ENCODE results near the gene UBE2D3.
"Not testable (repeated sequence)": the region's sequence is repeated elsewhere in the genome, so short reads cannot be mapped to it uniquely, and the experiment has no call there.

Gene UBE2D3

DNA sequence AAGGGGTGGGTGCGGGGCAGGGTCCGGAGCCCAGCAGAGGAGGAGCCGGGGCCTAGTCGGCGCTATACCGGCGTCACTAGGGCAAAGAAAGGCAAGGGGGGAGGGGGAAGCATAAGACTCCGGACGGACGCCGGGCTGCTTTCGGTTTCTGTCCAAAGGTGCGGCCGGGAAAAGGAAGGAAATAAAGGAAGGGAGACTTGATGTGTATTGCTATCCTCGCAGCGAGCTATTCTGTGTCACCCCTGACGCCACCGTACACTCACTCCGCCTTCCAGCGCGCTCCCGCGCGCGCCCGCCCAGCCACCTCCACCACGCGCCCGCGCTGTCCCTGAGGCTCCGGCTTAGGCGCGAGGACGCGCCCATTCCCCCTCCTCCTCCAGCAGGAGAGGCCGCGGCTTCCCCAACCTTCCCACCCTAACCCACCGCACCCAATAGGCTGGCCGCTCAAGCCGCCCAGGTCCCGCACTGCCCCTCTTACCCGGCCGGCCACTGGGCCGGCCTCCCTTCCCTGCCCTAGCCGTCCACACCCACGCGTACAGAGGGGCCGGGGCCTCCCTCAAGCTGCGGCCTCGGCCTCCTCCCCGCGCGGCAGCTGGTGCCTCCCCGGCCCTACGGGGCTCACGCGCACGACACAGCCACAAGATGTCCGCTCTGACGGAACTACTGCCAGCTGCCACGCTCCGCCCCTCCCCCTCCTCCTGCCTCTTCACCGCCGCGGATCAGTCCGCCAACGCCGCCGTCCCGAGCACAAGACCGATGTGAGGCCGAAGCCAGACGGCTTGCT is at the start of gene UBE2D3:
TSS of gene UBE2D3 (minus strand) at position 662 of the 784 bp plus-strand sequence. CDS start 1,043 bp downstream, outside the sequence.
- DNase-seq, result peak; percentile 67

GRCh38 chr4:102871772-102872171 is 44.4 kb upstream of the UBE2D3 start:
- DNase-seq, result no peak

- DNase-seq, result no peak
Observed at GRCh38 chr4:102869569-102870197, 42.3 kb upstream of the UBE2D3 start.

- DNase-seq, result peak; percentile 68
Observed at GRCh38 chr4:102868781-102869568, 41.6 kb upstream of the UBE2D3 start, which contains the start of gene CISD2. Gene CISD2, plus strand, starts transcription at chr4:102868992. Its CDS starts 93 bp downstream, at chr4:102869085.

DNA sequence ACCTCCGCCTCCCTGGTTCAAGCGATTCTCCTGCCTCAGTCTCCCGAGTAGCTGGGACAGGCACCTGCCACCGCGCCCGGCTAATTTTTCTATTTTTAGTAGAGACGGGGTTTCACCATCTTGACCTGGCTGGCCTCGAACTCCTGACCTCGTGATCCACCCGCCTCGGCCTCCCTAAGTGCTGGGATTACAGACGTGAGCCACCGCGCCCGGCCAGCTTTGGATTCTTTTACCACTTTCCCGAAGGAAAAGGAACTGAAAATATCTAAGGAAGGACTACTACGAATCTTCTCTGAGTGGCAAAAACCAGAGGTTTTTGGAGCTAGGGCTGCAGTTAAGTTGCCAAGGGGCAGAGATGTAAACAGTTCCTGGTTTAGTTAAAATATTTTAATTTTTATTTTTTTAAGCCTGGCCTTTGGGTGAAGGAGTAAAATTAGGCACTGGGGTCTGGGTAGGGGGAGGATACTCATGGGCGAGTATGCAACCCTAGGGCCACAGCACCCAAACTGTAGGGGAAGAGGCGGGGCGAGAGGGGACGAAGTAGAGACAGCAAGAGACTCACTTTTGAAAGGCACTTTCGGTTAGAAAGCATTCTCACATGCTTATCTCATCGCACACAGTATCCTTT is 40.9 kb upstream of the UBE2D3 start:
- DNase-seq, result no peak

DNA sequence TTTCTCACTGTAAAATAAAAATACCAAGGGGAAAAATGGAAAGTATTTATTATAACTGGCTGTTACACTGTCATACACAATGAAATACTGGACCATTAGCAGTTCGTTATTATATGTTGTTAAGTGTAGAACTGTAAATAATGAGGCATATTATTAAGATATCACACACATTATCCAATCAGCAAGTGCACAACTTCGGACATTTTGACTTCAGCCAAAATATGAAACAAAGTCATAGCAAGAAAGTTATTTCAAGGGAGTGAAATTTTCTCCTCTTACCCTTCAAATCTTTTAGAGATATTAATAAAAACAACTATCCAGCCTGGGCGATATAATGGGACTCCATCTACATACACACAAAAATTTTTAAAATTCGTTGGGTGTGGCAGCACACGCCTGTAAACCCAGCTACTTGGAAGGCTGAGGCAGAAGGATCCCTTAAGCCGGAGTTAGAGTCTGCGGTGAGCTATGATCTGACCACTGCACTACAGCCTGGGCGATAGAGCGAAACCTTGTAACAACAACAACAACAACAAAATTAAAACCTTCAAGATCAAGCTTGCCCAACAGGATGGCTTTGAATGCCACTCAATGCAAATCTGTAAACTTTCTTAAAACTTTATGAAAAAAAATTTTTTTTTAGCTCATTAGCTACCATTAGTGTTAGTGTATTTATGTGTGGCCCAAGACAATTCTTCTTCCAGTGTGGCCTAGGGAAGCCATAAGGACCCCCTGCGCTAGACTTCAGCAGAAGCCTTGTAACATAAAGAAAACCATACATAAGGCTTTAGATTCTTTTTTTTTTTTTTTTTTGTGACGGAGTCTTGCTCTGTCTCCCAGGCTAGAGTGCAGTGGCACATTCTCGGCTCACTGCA is 40.2 kb upstream of the UBE2D3 start:
- DNase-seq, result no peak

DNA sequence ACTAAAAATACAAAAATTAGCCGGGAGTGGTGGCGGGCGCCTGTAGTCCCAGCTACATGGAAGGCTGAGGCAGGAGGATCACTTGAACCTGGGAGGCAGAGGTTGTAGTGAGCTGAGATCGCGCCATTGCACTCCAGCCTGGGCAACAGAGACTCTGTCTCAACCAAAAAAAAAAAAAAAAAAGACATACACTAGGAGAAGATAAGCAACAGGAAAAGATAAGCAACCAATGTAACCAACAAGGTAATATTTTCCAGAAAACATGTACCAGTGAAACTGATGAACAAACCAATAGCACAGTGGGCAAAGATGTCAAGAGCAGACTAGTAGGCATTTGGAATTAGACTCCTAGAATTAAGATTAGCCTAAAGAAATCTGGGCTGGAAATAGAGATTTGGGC is 38.0 kb upstream of the UBE2D3 start:
- not testable (repeated sequence) for DNase-seq

GRCh38 chr4:102862747-102863146 is 35.4 kb upstream of the UBE2D3 start:
- no peak for DNase-seq

DNA sequence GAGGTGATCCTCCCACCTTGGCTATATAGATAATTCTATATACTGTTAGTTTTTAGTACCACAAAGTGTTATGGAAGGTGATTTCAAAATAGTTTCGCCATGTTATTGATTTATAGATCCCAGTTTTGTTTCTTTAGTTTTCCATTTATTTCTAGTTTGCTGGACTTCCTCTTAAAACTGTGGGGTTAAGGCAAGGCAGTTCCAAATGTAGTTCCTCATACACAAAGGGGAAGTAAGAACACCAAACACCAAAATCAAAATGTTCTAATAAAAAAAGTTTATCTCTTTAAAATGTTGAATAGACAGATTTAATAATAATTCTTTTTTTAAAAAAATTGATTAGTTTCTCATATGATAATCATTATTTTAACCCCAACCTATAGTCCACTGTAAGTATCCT is 34.7 kb upstream of the UBE2D3 start:
- no peak for DNase-seq

GRCh38 chr4:102860611-102861324 is 33.4 kb upstream of the UBE2D3 start:
- DNase-seq, result no peak

DNA sequence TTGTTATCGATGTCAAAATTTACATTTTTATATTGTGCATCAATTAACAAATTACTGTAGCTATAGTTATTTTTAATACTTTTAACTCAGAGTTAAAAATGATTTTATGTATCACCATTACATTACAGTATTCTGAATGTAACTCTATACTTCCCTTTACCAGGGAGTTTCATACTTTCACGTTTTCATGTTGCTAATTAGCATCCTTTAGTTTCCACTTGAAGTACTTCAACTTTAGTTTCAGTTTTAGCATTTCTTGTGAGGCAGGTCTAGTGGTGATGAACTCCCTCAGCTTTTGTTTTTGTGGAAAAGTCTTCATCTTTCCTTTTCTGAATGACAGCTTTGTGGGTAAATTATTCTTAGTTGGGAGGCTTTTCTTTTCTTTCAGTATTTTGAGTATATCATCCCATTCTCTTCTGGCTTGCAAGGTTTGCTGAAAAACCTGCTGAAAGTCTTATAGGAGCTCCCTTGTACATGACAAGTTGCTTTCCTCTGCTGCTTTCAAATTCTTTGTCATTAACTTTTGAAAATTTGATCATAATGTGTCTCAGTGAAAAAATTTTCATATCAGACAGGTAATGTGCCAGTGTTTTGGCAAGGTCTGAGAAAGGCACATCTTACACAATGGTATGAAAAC is 31.6 kb upstream of the UBE2D3 start:
- no peak for DNase-seq

- no peak for DNase-seq
Observed at GRCh38 chr4:102850370-102850769, 23.0 kb upstream of the UBE2D3 start.

GRCh38 chr4:102849579-102850104 is 22.3 kb upstream of the UBE2D3 start:
- DNase-seq, result no peak

DNA sequence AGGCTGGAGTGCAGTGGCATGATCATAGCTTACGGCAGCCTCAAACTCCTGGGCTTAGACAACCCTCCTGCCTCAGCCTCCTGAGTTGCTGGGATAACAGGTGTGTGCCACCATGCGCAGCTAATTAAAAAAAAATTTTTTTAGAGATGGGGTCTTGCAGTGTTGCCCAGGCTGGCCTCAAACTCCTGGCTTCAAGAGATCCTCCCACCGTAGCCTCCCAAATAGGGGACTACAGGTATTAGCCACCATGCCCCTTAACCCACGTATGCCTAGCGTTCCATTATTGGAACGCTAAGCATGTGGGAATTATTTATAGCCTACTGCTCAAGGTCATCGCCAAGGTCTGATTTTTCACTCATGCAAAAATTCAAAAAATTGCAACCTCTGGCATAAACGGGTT is 20.3 kb upstream of the UBE2D3 start:
- DNase-seq, result no peak

- no peak for DNase-seq
Observed at GRCh38 chr4:102843938-102844337, 16.6 kb upstream of the UBE2D3 start.

DNA sequence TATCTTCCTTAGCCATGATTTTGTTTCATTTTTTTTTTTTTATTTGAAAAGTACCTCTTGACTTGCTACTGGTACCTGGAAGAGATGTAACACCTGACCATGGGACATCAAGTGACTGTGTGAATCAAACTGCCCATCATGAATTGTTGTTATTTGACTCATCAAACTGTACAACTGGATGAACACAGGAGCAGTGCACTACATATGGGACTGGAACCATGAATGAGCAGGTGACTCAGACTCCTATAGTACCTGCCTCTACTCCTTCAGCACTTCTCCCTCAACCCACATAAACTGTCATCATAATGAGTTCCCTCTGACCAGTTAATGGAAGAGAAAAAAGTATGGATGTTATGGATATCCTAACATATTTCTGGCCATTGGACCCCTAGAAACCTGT is 15.9 kb upstream of the UBE2D3 start:
- DNase-seq, result no peak

GRCh38 chr4:102842367-102842766 is 15.0 kb upstream of the UBE2D3 start:
- no peak for DNase-seq

DNA sequence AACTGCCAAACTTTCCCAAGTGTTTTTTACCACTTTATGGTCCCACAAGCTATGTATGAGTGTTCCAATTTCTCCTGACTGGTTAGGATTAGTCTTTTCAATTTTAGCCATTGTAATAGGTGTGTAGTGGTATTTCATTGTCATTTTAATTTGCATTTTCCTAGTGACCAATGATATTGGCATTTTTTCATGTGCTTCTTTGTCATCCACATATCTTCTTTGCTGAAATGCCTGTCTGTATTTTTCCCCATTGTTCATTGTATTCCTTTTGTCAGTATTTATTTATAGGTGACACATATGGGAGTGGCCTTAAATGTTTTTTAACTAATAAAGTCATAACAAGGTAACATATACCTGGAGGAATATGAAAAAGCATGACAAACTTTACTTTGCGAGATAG is 9.2 kb upstream of the UBE2D3 start:
- no peak for DNase-seq

- no peak for DNase-seq
Observed at GRCh38 chr4:102832667-102833066, 5.3 kb upstream of the UBE2D3 start.

- no peak for DNase-seq
Observed at GRCh38 chr4:102832105-102832504, 4.8 kb upstream of the UBE2D3 start.

GRCh38 chr4:102829803-102830202 is 2.5 kb upstream of the UBE2D3 start:
- DNase-seq, result no peak
